Peyer's patch (tissue), 4 donors: ENCODE measurements around the gene CTBS. TPM values are rescaled to one million over a fixed set of nuclear protein-coding genes. Genes with fewer than 3 reads are reported as not detected.

Source experiments
- DNase-seq, 3 donors: peaks; one replicate each; pipeline ENCODE4 v3.0.0-alpha.2; 2017 to 2019
- H3K27ac ChIP-seq, 4 donors: fragments of 200-600 bp; sonication (generic); one replicate each; pipeline ENCODE4 v1.5.1; 2016 to 2019
- H3K27me3 ChIP-seq, 2 donors: fragments of 200-600 bp; sonication (generic); one replicate each; pipeline ENCODE4 v1.5.1; 2019
- H3K36me3 ChIP-seq, 3 donors: fragments of 200-600 bp; sonication (generic); one replicate each; pipeline ENCODE4 v1.5.1; 2016 to 2019
- H3K4me1 ChIP-seq, 4 donors: fragments of 200-600 bp; sonication (generic); one replicate each; pipeline ENCODE4 v1.5.1; 2016 to 2019
- H3K4me3 ChIP-seq, 4 donors: fragments of 200-600 bp; sonication (generic); 1 replicate in 3 of 4; 2 replicates in 1 of 4; pipeline ENCODE4 v1.5.1; 2016 to 2019; ENCODE audit warnings: mild to moderate bottlenecking in 1 of 4
- H3K9me3 ChIP-seq, 4 donors: fragments of 200-600 bp; sonication (generic); one replicate each; pipeline ENCODE4 v1.5.1; 2016 to 2019; ENCODE audit warnings: mild to moderate bottlenecking in 1 of 4
- POLR2A ChIP-seq, 2 donors: fragments of 450-650 bp; IDR thresholded peaks; one replicate each; pipeline ENCODE4 v1.5.1; 2017; ENCODE audit warnings: antibody characterized with exemption in 2 of 2, mild to moderate bottlenecking in 2 of 2, moderate library complexity in 2 of 2
- total RNA-seq, 4 donors: library from RNA; depleted of rRNA; stranded (reverse); fragments of >200 nt; gene quantifications; one replicate each; pipeline ENCODE4 v1.1.0, GENCODE V29; 2016
- TF ChIP-seq, protein P1 (sequence below), 6 experiments: fragments of 450-650 bp in 4 of 6; fragments of 200-600 bp in 2 of 6; sonication (generic) in 1 of 6; IDR thresholded peaks; one replicate each; pipeline ENCODE4 v1.5.1; 2017 to 2019; ENCODE audit warnings: antibody characterized with exemption in 6 of 6, mild to moderate bottlenecking in 3 of 6, moderate library complexity in 1 of 6

Gene CTBS, protein sequence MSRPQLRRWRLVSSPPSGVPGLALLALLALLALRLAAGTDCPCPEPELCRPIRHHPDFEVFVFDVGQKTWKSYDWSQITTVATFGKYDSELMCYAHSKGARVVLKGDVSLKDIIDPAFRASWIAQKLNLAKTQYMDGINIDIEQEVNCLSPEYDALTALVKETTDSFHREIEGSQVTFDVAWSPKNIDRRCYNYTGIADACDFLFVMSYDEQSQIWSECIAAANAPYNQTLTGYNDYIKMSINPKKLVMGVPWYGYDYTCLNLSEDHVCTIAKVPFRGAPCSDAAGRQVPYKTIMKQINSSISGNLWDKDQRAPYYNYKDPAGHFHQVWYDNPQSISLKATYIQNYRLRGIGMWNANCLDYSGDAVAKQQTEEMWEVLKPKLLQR
- total RNA-seq: 10 to 100 TPM in 3 of 4 donors, 1 to 10 TPM in 1; 5.0 to 18.4 (median 11.4) TPM

- Histone ChIP-seq H3K4me3 (peak within 1 kb of the TSS; percentile 51 to 73 (median 64)), H3K9me3 (no peaks in the 10 kb centered on the region), H3K27me3 (no peaks in the 10 kb centered on the region), H3K4me1 (peaks cover 0 to 15% (median 6%) of the 10 kb centered on the region in 4 donors), H3K27ac (peak within 1 kb of the TSS; percentile 95 to 99 (median 96)), H3K36me3 (no peaks in the 10 kb centered on the region)
- peak; percentile 89 to 96 (median 93) for DNase-seq
- peak; percentile 67 to 88 for TF ChIP-seq POLR2A (IDR thresholded peaks at IDR 0.05)
- TF ChIP-seq, protein P1, sequence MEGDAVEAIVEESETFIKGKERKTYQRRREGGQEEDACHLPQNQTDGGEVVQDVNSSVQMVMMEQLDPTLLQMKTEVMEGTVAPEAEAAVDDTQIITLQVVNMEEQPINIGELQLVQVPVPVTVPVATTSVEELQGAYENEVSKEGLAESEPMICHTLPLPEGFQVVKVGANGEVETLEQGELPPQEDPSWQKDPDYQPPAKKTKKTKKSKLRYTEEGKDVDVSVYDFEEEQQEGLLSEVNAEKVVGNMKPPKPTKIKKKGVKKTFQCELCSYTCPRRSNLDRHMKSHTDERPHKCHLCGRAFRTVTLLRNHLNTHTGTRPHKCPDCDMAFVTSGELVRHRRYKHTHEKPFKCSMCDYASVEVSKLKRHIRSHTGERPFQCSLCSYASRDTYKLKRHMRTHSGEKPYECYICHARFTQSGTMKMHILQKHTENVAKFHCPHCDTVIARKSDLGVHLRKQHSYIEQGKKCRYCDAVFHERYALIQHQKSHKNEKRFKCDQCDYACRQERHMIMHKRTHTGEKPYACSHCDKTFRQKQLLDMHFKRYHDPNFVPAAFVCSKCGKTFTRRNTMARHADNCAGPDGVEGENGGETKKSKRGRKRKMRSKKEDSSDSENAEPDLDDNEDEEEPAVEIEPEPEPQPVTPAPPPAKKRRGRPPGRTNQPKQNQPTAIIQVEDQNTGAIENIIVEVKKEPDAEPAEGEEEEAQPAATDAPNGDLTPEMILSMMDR (IDR thresholded peaks at IDR 0.05): peak in 1 of 6 experiments; percentile 9
Measured at GRCh38 chr1:84573967-84574842, at the start of gene CTBS. TSS of gene CTBS (minus strand) at chr1:84574440. CDS start at chr1:84574415, 25 bp downstream.

DNA sequence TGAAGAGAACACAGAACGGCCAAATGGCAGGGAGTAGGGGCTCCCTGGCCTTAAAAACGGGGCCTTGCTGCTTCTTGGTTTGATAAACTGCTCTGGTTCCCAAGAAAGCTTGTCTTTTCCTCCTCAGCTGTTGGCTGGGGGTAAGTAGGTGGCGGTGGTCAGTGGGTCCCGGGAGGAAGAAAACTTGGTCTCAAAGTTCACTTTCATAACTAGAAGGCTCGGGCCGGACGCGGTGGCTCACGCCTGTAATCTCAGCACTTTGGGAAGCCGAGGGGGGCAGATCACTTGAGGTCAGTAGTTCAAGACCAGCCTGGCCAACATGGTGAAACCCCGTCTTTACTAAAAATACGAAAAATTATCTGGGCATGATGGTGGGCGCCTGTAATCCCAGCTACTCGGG, 47.3 kb upstream of the CTBS start:
- H3K4me3 ChIP-seq: no peak overlapping the region
- H3K4me1 ChIP-seq: no peaks in the 10 kb centered on the region
- no peaks in the 10 kb centered on the region for H3K27me3 ChIP-seq
- no peak for DNase-seq
- TF ChIP-seq POLR2A (IDR thresholded peaks at IDR 0.05): no peak
- TF ChIP-seq, protein P1 (IDR thresholded peaks at IDR 0.05): no peak
- no peaks in the 10 kb centered on the region for H3K36me3 ChIP-seq
- no peak overlapping the region for H3K27ac ChIP-seq
- H3K9me3 ChIP-seq: no peaks in the 10 kb centered on the region

GRCh38 chr1:84620720-84621313, 46.6 kb upstream of the CTBS start:
- peak in 1 of 2 donors; percentile 12 for TF ChIP-seq POLR2A (IDR thresholded peaks at IDR 0.05)
- TF ChIP-seq, protein P1 (IDR thresholded peaks at IDR 0.05): peak; percentile 33 to 98 (median 92)
- H3K4me1 ChIP-seq: no peaks in the 10 kb centered on the region

DNA sequence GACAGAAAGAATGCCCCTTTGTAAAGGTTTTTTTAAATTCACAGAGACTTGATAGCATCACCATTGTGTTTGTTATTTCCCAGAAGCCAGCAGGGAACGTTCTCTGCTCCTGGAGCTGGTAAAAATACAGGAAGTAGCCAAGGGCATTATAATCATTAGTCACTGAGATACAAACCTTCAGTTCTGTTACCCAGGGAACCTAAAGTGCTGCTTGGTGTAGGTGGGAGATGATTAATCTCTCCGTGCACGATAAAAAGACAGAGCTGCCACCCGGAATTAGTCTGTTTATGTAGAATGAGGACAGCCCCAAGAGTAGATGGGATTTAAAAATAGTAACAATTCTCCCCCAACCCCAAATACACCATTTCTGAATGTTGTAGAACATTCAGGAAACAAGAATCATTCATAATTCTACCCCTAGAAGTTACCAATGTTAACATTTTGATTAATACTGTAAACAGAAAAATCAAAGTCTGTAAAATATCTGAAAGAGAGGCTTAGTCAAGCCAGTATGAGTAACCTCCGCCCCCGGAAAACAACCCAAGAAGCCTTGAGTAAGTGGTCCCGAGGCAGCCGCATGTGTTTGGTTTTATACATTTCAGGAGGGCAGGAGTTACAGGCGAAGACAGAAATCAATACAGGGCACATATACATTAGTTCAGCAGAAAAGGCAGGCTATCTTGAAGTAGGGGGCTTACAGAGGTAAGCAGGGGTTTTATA, 45.3 kb upstream of the CTBS start:
- TF ChIP-seq, protein P1 (IDR thresholded peaks at IDR 0.05): no peak
- no peak for TF ChIP-seq POLR2A (IDR thresholded peaks at IDR 0.05)
- DNase-seq: no peak
- H3K4me3 ChIP-seq: no peak overlapping the region
- no peaks in the 10 kb centered on the region for H3K27me3 ChIP-seq
- H3K9me3 ChIP-seq: no peaks in the 10 kb centered on the region
- no peaks in the 10 kb centered on the region for H3K36me3 ChIP-seq
- peak overlapping the region in 1 of 4 donors; percentile 48 for H3K27ac ChIP-seq
- no peaks in the 10 kb centered on the region for H3K4me1 ChIP-seq

More at GRCh38 chr1:84620720-84621313, 46.6 kb upstream of the CTBS start:
- Histone ChIP-seq H3K27me3 (no peaks in the 10 kb centered on the region), H3K9me3 (no peaks in the 10 kb centered on the region), H3K27ac (peak overlapping the region; percentile 26 to 67 (median 50)), H3K36me3 (no peaks in the 10 kb centered on the region), H3K4me3 (peak overlapping the region; percentile 52 to 64 (median 60))
- peak; percentile 66 to 88 (median 88) for DNase-seq

GRCh38 chr1:84617349-84617748, 43.1 kb upstream of the CTBS start:
- no peaks in the 10 kb centered on the region for H3K36me3 ChIP-seq
- no peaks in the 10 kb centered on the region for H3K27me3 ChIP-seq
- no peak for TF ChIP-seq POLR2A (IDR thresholded peaks at IDR 0.05)
- TF ChIP-seq, protein P1 (IDR thresholded peaks at IDR 0.05): no peak
- H3K27ac ChIP-seq: no peak overlapping the region
- no peak for DNase-seq
- H3K4me1 ChIP-seq: no peaks in the 10 kb centered on the region
- H3K9me3 ChIP-seq: peaks cover 0 to 6% (median 0%) of the 10 kb centered on the region in 4 donors
- H3K4me3 ChIP-seq: no peak overlapping the region
